SKM-1 (cell line): Measurements from ENCODE around the gene GPR63.
"Not testable (repeated sequence)": the region's sequence is repeated elsewhere in the genome, so short reads cannot be mapped to it uniquely, and the experiment has no call there.

Source experiments
- DNase-seq: peaks from one replicate; lab custom pipeline; 2025; ENCODE audit not compliant: unreplicated experiment; lab: John Stamatoyannopoulos, UW

Gene GPR63

GRCh38 chr6:96837081-96837971 is at the start of gene GPR63:
Gene GPR63, minus strand, starts transcription at chr6:96837477. Its CDS starts 37,746 bp downstream, at chr6:96799731.
- DNase-seq, result peak; percentile 87

GRCh38 chr6:96886519-96886918 is 49.2 kb upstream of the GPR63 start:
- DNase-seq, result no peak

GRCh38 chr6:96885187-96885631 is 47.9 kb upstream of the GPR63 start:
- not testable (repeated sequence) for DNase-seq

- DNase-seq, result no peak
Measured at GRCh38 chr6:96878143-96878542, 40.9 kb upstream of the GPR63 start.

- no peak for DNase-seq
Measured at GRCh38 chr6:96876886-96877545, 39.7 kb upstream of the GPR63 start.

- no peak for DNase-seq
Measured at GRCh38 chr6:96872976-96873375, 35.7 kb upstream of the GPR63 start.

GRCh38 chr6:96865055-96865405 is 27.8 kb upstream of the GPR63 start:
- no peak for DNase-seq

GRCh38 chr6:96864216-96865054 is 27.2 kb upstream of the GPR63 start:
- DNase-seq, result no peak

- DNase-seq, result no peak
Measured at GRCh38 chr6:96862560-96862959, 25.3 kb upstream of the GPR63 start.

- DNase-seq, result no peak
Measured at GRCh38 chr6:96861588-96861987, 24.3 kb upstream of the GPR63 start.

- no peak for DNase-seq
Measured at GRCh38 chr6:96856856-96857255, 19.6 kb upstream of the GPR63 start.

GRCh38 chr6:96853083-96853482 is 15.8 kb upstream of the GPR63 start:
- no peak for DNase-seq

- no peak for DNase-seq
Measured at GRCh38 chr6:96852605-96853004, 15.3 kb upstream of the GPR63 start.

GRCh38 chr6:96851858-96852257 is 14.6 kb upstream of the GPR63 start:
- no peak for DNase-seq

- no peak for DNase-seq
Measured at GRCh38 chr6:96849615-96850014, 12.3 kb upstream of the GPR63 start.

- DNase-seq, result no peak
Measured at GRCh38 chr6:96844530-96844929, 7.3 kb upstream of the GPR63 start.

- no peak for DNase-seq
Measured at GRCh38 chr6:96841345-96841744, 4.1 kb upstream of the GPR63 start.

GRCh38 chr6:96836631-96837080 is 621 bp downstream of the GPR63 start:
- peak; percentile 8 for DNase-seq

GRCh38 chr6:96834070-96834469 is 3.2 kb downstream of the GPR63 start:
- DNase-seq, result no peak

GRCh38 chr6:96832780-96833179 is 4.5 kb downstream of the GPR63 start:
- DNase-seq, result no peak

- no peak for DNase-seq
Measured at GRCh38 chr6:96826865-96827264, 10.4 kb downstream of the GPR63 start.
